ENCODE data around the gene WBP4.
"Not testable (repeated sequence)": the region's sequence is repeated elsewhere in the genome, so short reads cannot be mapped to it uniquely, and the experiment has no call there.

Gene WBP4

GRCh38 chr13:41026788-41027187 lies 34.5 kb upstream of the WBP4 start:
- 93 to 98% methylated on average over 7 to 8 of the region's 8 CpGs for WGBS, 2 experiments (ENCODE audit: insufficient coverage in 2 of 2)
- H3K4me1 ChIP-seq (ENCODE audit: control insufficient read depth, insufficient read depth, low read length, poor library complexity, severe bottlenecking): no peaks in the 10 kb centered on the region
- H3K27ac ChIP-seq (ENCODE audit: low read depth, low read length, severe bottlenecking): no peak overlapping the region
- H3K36me3 ChIP-seq (ENCODE audit: control insufficient read depth, insufficient read depth, low read length): peaks cover 13% of the 10 kb centered on the region
- no peak overlapping the region for H3K4me3 ChIP-seq (ENCODE audit: extremely low read depth, insufficient read depth, low read length, poor library complexity, severe bottlenecking)
- H3K9me3 ChIP-seq (ENCODE audit: control insufficient read depth, low read length): no peaks in the 10 kb centered on the region

DNA sequence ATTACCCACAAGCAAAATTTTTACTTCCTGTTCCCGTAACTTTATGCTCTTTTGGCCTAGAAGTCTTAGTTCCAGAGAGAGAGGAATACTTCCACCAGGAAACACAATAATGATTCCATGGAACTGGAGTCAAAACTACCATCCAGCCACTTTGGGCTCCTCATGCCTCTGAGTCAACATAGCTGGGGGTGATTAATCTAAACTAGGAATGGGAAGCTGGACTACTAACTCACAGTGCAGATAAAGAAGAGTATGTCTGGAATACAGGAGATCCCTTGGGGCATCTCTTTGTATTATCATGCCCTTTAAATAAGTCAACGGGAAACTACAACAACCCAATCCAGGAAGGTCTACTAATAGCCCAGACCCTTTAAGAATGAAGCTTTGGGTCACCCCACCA lies 33.3 kb upstream of the WBP4 start:
- Histone ChIP-seq H3K36me3 (ENCODE audit: control insufficient read depth, insufficient read depth, low read length) (peaks cover 13% of the 10 kb centered on the region), H3K9me3 (ENCODE audit: control insufficient read depth, low read length) (no peaks in the 10 kb centered on the region), H3K27ac (ENCODE audit: low read depth, low read length, severe bottlenecking) (no peak overlapping the region), H3K4me1 (ENCODE audit: control insufficient read depth, insufficient read depth, low read length, poor library complexity, severe bottlenecking) (no peaks in the 10 kb centered on the region), H3K4me3 (ENCODE audit: extremely low read depth, insufficient read depth, low read length, poor library complexity, severe bottlenecking) (no peak overlapping the region)
- no CpG with 5 or more reads among the region's 2 CpGs for WGBS, 2 experiments (ENCODE audit: insufficient coverage in 2 of 2)

- no peaks in the 10 kb centered on the region for H3K9me3 ChIP-seq (ENCODE audit: control insufficient read depth, low read length)
- no peak overlapping the region for H3K27ac ChIP-seq (ENCODE audit: low read depth, low read length, severe bottlenecking)
- WGBS, 2 experiments (ENCODE audit: insufficient coverage in 2 of 2): 75 to 88% methylated on average over 1 of the region's 2 CpGs
- no peaks in the 10 kb centered on the region for H3K4me1 ChIP-seq (ENCODE audit: control insufficient read depth, insufficient read depth, low read length, poor library complexity, severe bottlenecking)
- H3K4me3 ChIP-seq (ENCODE audit: extremely low read depth, insufficient read depth, low read length, poor library complexity, severe bottlenecking): no peak overlapping the region
- peaks cover 13% of the 10 kb centered on the region for H3K36me3 ChIP-seq (ENCODE audit: control insufficient read depth, insufficient read depth, low read length)
These were observed 31.7 kb upstream of the WBP4 start for GRCh38 chr13:41029629-41030028.

DNA sequence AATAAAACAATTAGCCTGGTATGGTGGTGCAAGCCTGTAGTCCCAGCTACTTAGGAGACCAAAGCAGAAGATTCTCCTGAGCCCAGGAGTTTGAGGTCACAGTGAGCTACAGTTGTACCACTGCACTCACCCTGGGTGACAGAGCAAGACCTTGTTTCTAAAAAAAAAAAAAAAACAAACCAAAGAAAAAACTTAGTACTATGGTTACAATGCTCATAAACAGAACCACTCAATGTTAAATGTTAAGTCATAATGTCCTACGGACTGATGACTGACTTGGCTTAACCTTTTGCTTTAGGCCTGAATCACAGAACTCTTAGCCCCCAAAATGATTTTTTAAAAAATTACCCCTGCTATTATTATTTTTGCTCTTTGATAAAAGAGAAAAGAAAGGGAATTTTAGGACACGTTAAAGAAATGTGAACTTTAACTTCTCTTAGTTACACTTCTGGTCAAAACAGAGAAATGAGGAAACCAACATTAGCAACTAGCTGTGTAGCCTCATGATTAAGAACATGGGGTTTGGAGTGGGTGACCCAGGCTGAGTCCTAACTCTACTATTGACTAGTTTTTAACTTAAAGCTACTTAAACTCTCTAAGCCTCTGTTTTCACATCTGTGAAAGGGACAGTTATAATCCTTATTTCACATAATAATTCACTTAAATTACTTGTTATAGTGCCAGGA lies 28.5 kb upstream of the WBP4 start:
- Histone ChIP-seq H3K27ac (ENCODE audit: low read depth, low read length, severe bottlenecking) (no peak overlapping the region), H3K9me3 (ENCODE audit: control insufficient read depth, low read length) (no peaks in the 10 kb centered on the region), H3K4me1 (ENCODE audit: control insufficient read depth, insufficient read depth, low read length, poor library complexity, severe bottlenecking) (no peaks in the 10 kb centered on the region), H3K4me3 (ENCODE audit: extremely low read depth, insufficient read depth, low read length, poor library complexity, severe bottlenecking) (no peak overlapping the region), H3K36me3 (ENCODE audit: control insufficient read depth, insufficient read depth, low read length) (peaks cover 6% of the 10 kb centered on the region)
- WGBS, 2 experiments (ENCODE audit: insufficient coverage in 2 of 2): no CpG with 5 or more reads among the region's 2 CpGs

DNA sequence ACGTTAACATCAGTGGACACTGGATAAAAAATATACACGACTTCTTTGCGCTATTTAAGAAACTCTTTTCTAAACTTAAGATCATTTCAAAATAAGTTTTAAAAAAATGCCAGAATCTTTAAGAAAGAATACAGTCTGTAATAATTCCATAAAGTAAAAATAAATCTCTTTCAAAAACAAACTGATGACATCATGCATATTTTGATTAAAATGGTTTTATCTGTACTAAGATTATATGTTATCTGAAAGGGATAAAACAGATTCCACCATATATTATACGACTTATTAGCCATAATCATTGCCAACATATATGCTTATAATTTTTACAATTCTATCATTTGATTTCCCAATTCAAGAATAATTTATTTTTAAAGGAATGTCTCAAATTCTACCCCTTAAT lies 26.9 kb upstream of the WBP4 start:
- peaks cover 2% of the 10 kb centered on the region for H3K36me3 ChIP-seq (ENCODE audit: control insufficient read depth, insufficient read depth, low read length)
- H3K4me3 ChIP-seq (ENCODE audit: extremely low read depth, insufficient read depth, low read length, poor library complexity, severe bottlenecking): no peak overlapping the region
- no peaks in the 10 kb centered on the region for H3K9me3 ChIP-seq (ENCODE audit: control insufficient read depth, low read length)
- H3K27ac ChIP-seq (ENCODE audit: low read depth, low read length, severe bottlenecking): no peak overlapping the region
- WGBS, 2 experiments (ENCODE audit: insufficient coverage in 2 of 2): 95% methylated on average over 3 of the region's 4 CpGs; no CpG with 5 or more reads in 1 of the 2 experiments
- H3K4me1 ChIP-seq (ENCODE audit: control insufficient read depth, insufficient read depth, low read length, poor library complexity, severe bottlenecking): no peaks in the 10 kb centered on the region

- Histone ChIP-seq H3K9me3 (ENCODE audit: control insufficient read depth, low read length) (no peaks in the 10 kb centered on the region), H3K4me3 (ENCODE audit: extremely low read depth, insufficient read depth, low read length, poor library complexity, severe bottlenecking) (no peak overlapping the region), H3K4me1 (ENCODE audit: control insufficient read depth, insufficient read depth, low read length, poor library complexity, severe bottlenecking) (no peaks in the 10 kb centered on the region), H3K27ac (ENCODE audit: low read depth, low read length, severe bottlenecking) (no peak overlapping the region), H3K36me3 (ENCODE audit: control insufficient read depth, insufficient read depth, low read length) (no peaks in the 10 kb centered on the region)
- 89% methylated on average over 4 to 5 of the region's 5 CpGs for WGBS, 2 experiments (ENCODE audit: insufficient coverage in 2 of 2)
These were observed 26.4 kb upstream of the WBP4 start for GRCh38 chr13:41034881-41035280.

- not testable (repeated sequence) for H3K4me1 ChIP-seq (ENCODE audit: control insufficient read depth, insufficient read depth, low read length, poor library complexity, severe bottlenecking); H3K36me3 ChIP-seq (ENCODE audit: control insufficient read depth, insufficient read depth, low read length)
- no CpG with 5 or more reads among the region's 5 CpGs for WGBS, 2 experiments (ENCODE audit: insufficient coverage in 2 of 2)
These were observed 24.8 kb upstream of the WBP4 start for GRCh38 chr13:41036557-41036956.

DNA sequence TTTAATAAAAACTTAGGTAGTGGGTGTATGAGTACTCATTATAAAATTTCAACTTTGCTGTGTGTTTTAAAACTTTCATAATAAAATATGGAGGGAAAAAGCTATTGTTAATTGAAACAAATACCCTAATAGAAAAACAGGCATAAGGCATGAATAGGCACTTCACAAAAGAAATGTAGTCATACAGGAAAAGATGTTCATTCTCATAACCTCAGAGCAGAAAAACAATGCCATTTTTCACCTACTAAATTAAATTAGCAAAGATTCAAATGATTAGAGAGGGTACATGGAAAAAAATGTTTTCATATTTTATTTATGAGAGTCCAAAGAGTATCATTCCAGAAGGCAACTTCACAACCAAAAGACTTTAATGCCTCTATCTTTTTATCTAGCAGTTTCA lies 21.6 kb upstream of the WBP4 start:
- no peak overlapping the region for H3K4me3 ChIP-seq (ENCODE audit: extremely low read depth, insufficient read depth, low read length, poor library complexity, severe bottlenecking)

More at GRCh38 chr13:41036557-41036956, 24.8 kb upstream of the WBP4 start:
- not testable (repeated sequence) for H3K4me3 ChIP-seq (ENCODE audit: extremely low read depth, insufficient read depth, low read length, poor library complexity, severe bottlenecking); H3K27ac ChIP-seq (ENCODE audit: low read depth, low read length, severe bottlenecking); H3K9me3 ChIP-seq (ENCODE audit: control insufficient read depth, low read length)

GRCh38 chr13:41040584-41041334 lies 20.6 kb upstream of the WBP4 start:
- no peak overlapping the region for H3K4me3 ChIP-seq (ENCODE audit: extremely low read depth, insufficient read depth, low read length, poor library complexity, severe bottlenecking)
- 86 to 92% methylated on average over 6 of the region's 9 CpGs for WGBS, 2 experiments (ENCODE audit: insufficient coverage in 2 of 2)
- no peaks in the 10 kb centered on the region for H3K4me1 ChIP-seq (ENCODE audit: control insufficient read depth, insufficient read depth, low read length, poor library complexity, severe bottlenecking)
- H3K36me3 ChIP-seq (ENCODE audit: control insufficient read depth, insufficient read depth, low read length): no peaks in the 10 kb centered on the region
- peaks cover 4% of the 10 kb centered on the region for H3K9me3 ChIP-seq (ENCODE audit: control insufficient read depth, low read length)
- H3K27ac ChIP-seq (ENCODE audit: low read depth, low read length, severe bottlenecking): no peak overlapping the region

More for the DNA sequence above, 21.6 kb upstream of the WBP4 start:
- H3K4me1 ChIP-seq (ENCODE audit: control insufficient read depth, insufficient read depth, low read length, poor library complexity, severe bottlenecking): no peaks in the 10 kb centered on the region
- H3K36me3 ChIP-seq (ENCODE audit: control insufficient read depth, insufficient read depth, low read length): no peaks in the 10 kb centered on the region
- H3K27ac ChIP-seq (ENCODE audit: low read depth, low read length, severe bottlenecking): no peak overlapping the region
- peaks cover 4% of the 10 kb centered on the region for H3K9me3 ChIP-seq (ENCODE audit: control insufficient read depth, low read length)

DNA sequence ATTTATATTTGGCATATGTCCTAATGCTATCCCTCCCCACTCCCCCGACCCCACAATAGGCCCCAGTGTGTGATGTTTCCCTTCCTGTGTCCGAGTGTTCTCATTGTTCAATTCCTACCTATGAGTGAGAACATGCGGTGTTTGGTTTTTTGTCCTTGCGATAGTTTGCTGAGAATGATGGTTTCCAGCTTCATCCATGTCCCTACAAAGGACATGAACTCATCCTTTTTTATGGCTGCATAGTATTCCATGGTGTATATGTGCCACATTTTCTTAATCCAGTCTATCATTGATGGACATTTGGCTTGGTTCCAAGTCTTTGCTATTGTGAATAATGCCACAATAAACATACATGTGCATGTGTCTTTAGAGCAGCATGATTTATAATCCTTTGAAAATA lies 18.9 kb upstream of the WBP4 start:
- H3K4me1 ChIP-seq (ENCODE audit: control insufficient read depth, insufficient read depth, low read length, poor library complexity, severe bottlenecking); H3K36me3 ChIP-seq (ENCODE audit: control insufficient read depth, insufficient read depth, low read length); H3K4me3 ChIP-seq (ENCODE audit: extremely low read depth, insufficient read depth, low read length, poor library complexity, severe bottlenecking); H3K27ac ChIP-seq (ENCODE audit: low read depth, low read length, severe bottlenecking); H3K9me3 ChIP-seq (ENCODE audit: control insufficient read depth, low read length): not testable (repeated sequence)
- WGBS, 2 experiments (ENCODE audit: insufficient coverage in 2 of 2): 100% methylated on average over 1 of the region's 4 CpGs; no CpG with 5 or more reads in 1 of the 2 experiments

- H3K36me3 ChIP-seq (ENCODE audit: control insufficient read depth, insufficient read depth, low read length): peaks cover 13% of the 10 kb centered on the region
- H3K4me1 ChIP-seq (ENCODE audit: control insufficient read depth, insufficient read depth, low read length, poor library complexity, severe bottlenecking): no peaks in the 10 kb centered on the region
- H3K27ac ChIP-seq (ENCODE audit: low read depth, low read length, severe bottlenecking): no peak overlapping the region
- 90 to 98% methylated on average over 3 to 5 of the region's 5 CpGs for WGBS, 2 experiments (ENCODE audit: insufficient coverage in 2 of 2)
- H3K4me3 ChIP-seq (ENCODE audit: extremely low read depth, insufficient read depth, low read length, poor library complexity, severe bottlenecking): no peak overlapping the region
- peaks cover 11% of the 10 kb centered on the region for H3K9me3 ChIP-seq (ENCODE audit: control insufficient read depth, low read length)
These were observed 12.7 kb upstream of the WBP4 start for GRCh38 chr13:41048640-41049039.

All from mesodermal cell (in vitro differentiated cells).